Prostate gland (tissue), 2 donors: ENCODE data around the gene GTF3C2.

Experiments used
- CTCF ChIP-seq, 4 experiments: fragments of 200-600 bp in 2 of 4; fragments of 450-650 bp in 2 of 4; sonication (generic) in 2 of 4; IDR thresholded peaks; 1 replicate in 3 of 4; 2 replicates in 1 of 4; pipeline ENCODE4 v1.5.1; 2016 to 2019; ENCODE audit warnings: antibody characterized with exemption in 4 of 4, mild to moderate bottlenecking in 2 of 4, moderate library complexity in 2 of 4
- POLR2A ChIP-seq: fragments of 450-650 bp; IDR thresholded peaks from one replicate; pipeline ENCODE4 v1.6.1; 2016; ENCODE audit warnings: antibody characterized with exemption, mild to moderate bottlenecking

GRCh38 chr2:27370816-27371620, 14.5 kb upstream of the GTF3C2 start:
- TF ChIP-seq CTCF (IDR thresholded peaks at IDR 0.05) (no peak), POLR2A (peak; percentile 15)
